Endothelial cell of umbilical vein (primary cell): ENCODE data around the gene MTTP. TPM values are rescaled to one million over a fixed set of nuclear protein-coding genes. Genes with fewer than 3 reads are reported as not detected.

Experiments used
- BruUV-seq: library from RNA; stranded (reverse); fragments of 400-500 nt; replicated peaks from 2 replicates; lab custom pipeline; 2021; lab: Mats Ljungman, UMichigan
- CTCF ChIA-PET: fragments of 300-600, 350-600 bp; sonication (Branson Sonifier 250); formaldehyde crosslinking; loops from one replicate; lab custom pipeline; 2021; ENCODE audit warnings: antibody characterized with exemption, inconsistent platforms; lab: Charles Lee
- POLR2A ChIA-PET: fragments of 300-600, 350-600 bp; sonication (Branson Sonifier 250); formaldehyde crosslinking; loops from one replicate; lab custom pipeline; 2021; ENCODE audit warnings: antibody characterized with exemption, inconsistent platforms; lab: Charles Lee
- DNase-seq: peaks from one replicate; pipeline ENCODE4 v3.0.0-alpha.2; 2011; ENCODE audit warnings: low read depth, low spot score
- FAIRE-seq: peaks from 2 replicates; lab custom pipeline; 2011; peaks lifted over from hg19 to GRCh38; lab: Jason Lieb, UNC
- H2AFZ ChIP-seq: 2 replicates; pipeline ENCODE4 v1.6.0; 2012; ENCODE audit warnings: low read depth, low read length, control low read depth, inconsistent platforms
- H3K27ac ChIP-seq: 2 replicates; pipeline ENCODE4 v1.5.1; 2011; ENCODE audit warnings: low read depth, mild to moderate bottlenecking, control low read depth, low read length, moderate library complexity; ENCODE audit not compliant: insufficient read depth
- H3K27me3 ChIP-seq, 2 experiments: 2 replicates each; pipeline versions ENCODE4 v1.6.0 to v1.6.1; 2011; ENCODE audit warnings: low read length in 2 of 2, mixed read lengths in 1 of 2; ENCODE audit not compliant: control insufficient read depth in 2 of 2, insufficient read depth in 2 of 2
- H3K36me3 ChIP-seq, 2 experiments: 2 replicates in 1 of 2; 3 replicates in 1 of 2; pipeline ENCODE4 v1.5.1; 2011; ENCODE audit warnings: low read length in 2 of 2, mild to moderate bottlenecking in 1 of 2, moderate library complexity in 1 of 2; ENCODE audit not compliant: control insufficient read depth in 2 of 2, insufficient read depth in 2 of 2; ENCODE audit errors: extremely low read depth in 1 of 2
- H3K4me1 ChIP-seq: 3 replicates; pipeline ENCODE4 v1.5.1; 2011; ENCODE audit warnings: mild to moderate bottlenecking, low read length; ENCODE audit not compliant: control insufficient read depth, insufficient read depth; ENCODE audit errors: extremely low read depth
- H3K4me2 ChIP-seq: 2 replicates; pipeline ENCODE4 v1.6.1; 2011; ENCODE audit warnings: low read length, control low read depth, mixed read lengths; ENCODE audit not compliant: insufficient read depth
- H3K4me3 ChIP-seq, 3 experiments: fragments of 200-600 bp in 1 of 3; sonication (generic), shearing (Covaris generic) in 1 of 3; replicated peaks in 1 of 3; 2 replicates each; pipeline ENCODE4 v1.5.1; 2011 to 2016; ENCODE audit warnings: control low read depth in 3 of 3, low read length in 3 of 3, mild to moderate bottlenecking in 2 of 3, inconsistent platforms in 1 of 3, low read depth in 1 of 3, moderate library complexity in 1 of 3; ENCODE audit not compliant: insufficient read depth in 1 of 3
- H3K79me2 ChIP-seq: 2 replicates; pipeline ENCODE4 v1.6.0; 2012; ENCODE audit warnings: low read length, inconsistent platforms; ENCODE audit not compliant: control insufficient read depth, insufficient read depth
- H3K9ac ChIP-seq: replicated peaks from 2 replicates; pipeline ENCODE3; 2011; ENCODE audit warnings: low read length, control low read depth; ENCODE audit not compliant: insufficient read depth; ENCODE audit errors: extremely low read depth
- H3K9me1 ChIP-seq: replicated peaks from 3 replicates; pipeline ENCODE4 v1.6.0; 2011; ENCODE audit warnings: mild to moderate bottlenecking, low read length; ENCODE audit not compliant: control insufficient read depth, insufficient read depth; ENCODE audit errors: extremely low read depth
- H3K9me3 ChIP-seq: replicated peaks from 2 replicates; pipeline ENCODE4 v1.5.1; 2012; ENCODE audit warnings: low read length, inconsistent platforms; ENCODE audit not compliant: control insufficient read depth, insufficient read depth
- H4K20me1 ChIP-seq: replicated peaks from 2 replicates; pipeline ENCODE3; 2011; ENCODE audit warnings: mild to moderate bottlenecking, low read length; ENCODE audit not compliant: control insufficient read depth, insufficient read depth; ENCODE audit errors: extremely low read depth
- CTCF ChIP-seq, 2 donors: IDR thresholded peaks; 1 replicate in 1 of 2; 2 replicates in 1 of 2; pipeline ENCODE4 v1.5.1; 2011; ENCODE audit warnings: low read length in 2 of 2, mild to moderate bottlenecking in 2 of 2, moderate library complexity in 2 of 2, control low read depth in 1 of 2, inconsistent platforms in 1 of 2, low read depth in 1 of 2; ENCODE audit not compliant: insufficient read depth in 1 of 2; ENCODE audit errors: extremely low read depth in 1 of 2
- EZH2 ChIP-seq: IDR thresholded peaks from 2 replicates; pipeline ENCODE4 v1.6.1; 2012; ENCODE audit warnings: borderline replicate concordance, low read depth, mild to moderate bottlenecking, moderate library complexity, low read length, inconsistent platforms; ENCODE audit not compliant: severe bottlenecking
- FOS ChIP-seq: IDR thresholded peaks from 2 replicates; pipeline ENCODE4 v1.6.1; 2011; ENCODE audit warnings: mild to moderate bottlenecking, low read length, moderate library complexity, borderline replicate concordance; ENCODE audit not compliant: insufficient read depth
- GATA2 ChIP-seq: IDR thresholded peaks from 2 replicates; pipeline ENCODE4 v1.7.0; 2011; ENCODE audit warnings: low read depth, mild to moderate bottlenecking, moderate library complexity, mixed read lengths, low read length; ENCODE audit not compliant: insufficient read length, insufficient read depth
- JUN ChIP-seq: IDR thresholded peaks from 2 replicates; pipeline ENCODE4 v1.6.1; 2011; ENCODE audit warnings: borderline replicate concordance, low read depth; ENCODE audit not compliant: insufficient read length, insufficient read depth
- MAX ChIP-seq: IDR thresholded peaks from 2 replicates; pipeline ENCODE4 v1.6.1; 2011; ENCODE audit not compliant: insufficient read depth, insufficient read length
- MYC ChIP-seq: IDR thresholded peaks from one replicate; pipeline ENCODE4 v1.6.1; 2011; ENCODE audit warnings: mild to moderate bottlenecking, low read depth, low read length
- POLR2A ChIP-seq: IDR thresholded peaks from 2 replicates; pipeline ENCODE4 v1.6.1; 2012; ENCODE audit warnings: low read depth, mild to moderate bottlenecking, control low read depth, low read length
- POLR2AphosphoS5 ChIP-seq: IDR thresholded peaks from 2 replicates; pipeline ENCODE4 v1.6.1; 2012; ENCODE audit warnings: low read depth, mild to moderate bottlenecking, control low read depth, low read length, moderate library complexity; ENCODE audit not compliant: insufficient read depth
- dilution Hi-C: fragments of 300-500 bp; cut with MboI; formaldehyde crosslinking; loops from one replicate; pipeline ENCODE4 v1.15.0; 2019; ENCODE audit warnings: low sequenced_read_pairs; ENCODE audit not compliant: extremely low pct_ligation_motif_present
- intact Hi-C: fragments of 100-400 bp; cut with micrococcal nuclease; formaldehyde crosslinking; loops from one replicate; pipeline ENCODE4 v1.10.0; 2022
- polyA plus RNA-seq, 4 experiments: library from polyadenylated mRNA; depleted of rRNA in 3 of 4; stranded (reverse) in 3 of 4; unstranded in 1 of 4; fragments of >200 nt; gene quantifications; 2 replicates each; pipeline versions ENCODE4 v1.2.1 to v1.2.3, GENCODE V29; 2011 to 2012; ENCODE audit warnings: missing spikeins in 1 of 4
- total RNA-seq: library from RNA; stranded (reverse); gene quantifications from 2 replicates; pipeline ENCODE4 v1.2.3, GENCODE V29; 2021

The MTTP gene
- total and polyA plus RNA-seq, 2 donors (not counting 3 experiments of a cell fraction or from before 2014, with no cell fraction given): not detected

DNA sequence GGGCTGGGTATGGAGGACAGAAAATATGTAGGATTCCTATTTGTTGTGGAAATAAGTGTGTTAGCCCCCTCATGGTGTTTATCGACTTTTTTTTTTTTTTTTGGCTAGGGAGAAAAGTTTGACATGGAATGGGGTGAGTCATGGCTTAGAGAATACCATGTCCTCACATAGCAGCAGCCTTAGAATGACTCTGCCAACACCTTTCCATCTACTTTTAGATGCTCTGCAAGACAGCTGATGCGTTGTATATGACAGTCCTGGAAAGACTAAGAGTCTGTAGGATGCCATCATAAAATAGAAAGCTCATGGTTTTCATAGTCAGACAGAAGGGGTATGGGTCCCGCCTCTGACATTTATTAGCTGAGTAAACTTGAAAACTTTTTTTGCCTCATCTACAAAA, 37.7 kb downstream of the MTTP start:
- Histone ChIP-seq H3K4me3 (no peak overlapping the region), H3K36me3 (no peaks in the 10 kb centered on the region), H2AFZ (no peak overlapping the region), H3K27ac (no peak overlapping the region), H3K9me1 (no peaks in the 10 kb centered on the region), H3K4me2 (no peak overlapping the region), H3K27me3 (no peaks in the 10 kb centered on the region), H4K20me1 (no peaks in the 10 kb centered on the region), H3K9ac (no peak overlapping the region), H3K9me3 (no peaks in the 10 kb centered on the region), H3K79me2 (no peaks in the 10 kb centered on the region), H3K4me1 (no peaks in the 10 kb centered on the region)
- FAIRE-seq (no peak), DNase-seq (no peak)
- dilution Hi-C loops: no loop called here
- POLR2A ChIA-PET: no interaction called here
- CTCF ChIA-PET: no interaction called here
- TF ChIP-seq POLR2AphosphoS5 (no peak), CTCF (IDR thresholded peaks at IDR 0.05; ENCODE audit: extremely low read depth in 1 of 2, insufficient read depth in 1 of 2, low read depth in 1 of 2, low read length in 2 of 2) (no peak), MAX (no peak), JUN (no peak), POLR2A (no peak), GATA2 (no peak), FOS (no peak), MYC (no peak), EZH2 (no peak)
- intact Hi-C loops: no loop called here
- no TSS peak for BruUV-seq
